Measurements from ENCODE around the gene NUF2.

DNA sequence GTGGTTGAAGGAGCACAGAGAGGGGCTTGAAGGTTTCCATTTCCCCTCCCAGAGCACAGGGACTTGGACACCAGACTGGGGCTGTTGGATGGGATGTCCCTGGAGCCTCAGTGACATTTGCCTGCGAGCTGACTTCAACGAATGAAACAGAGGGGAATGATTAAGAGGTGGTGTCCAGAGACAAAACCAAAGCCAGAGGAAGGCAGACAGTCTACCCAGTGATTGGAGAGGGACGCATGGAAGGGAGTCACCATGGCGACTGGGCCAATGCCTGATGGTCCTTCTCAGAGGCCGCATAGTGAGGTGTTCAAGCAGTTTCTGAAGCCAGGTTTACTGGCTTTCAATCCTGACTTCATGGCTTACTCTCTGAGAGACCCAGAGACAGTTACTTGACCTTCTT is 77.2 kb downstream of the NUF2 start:
- TF ChIP-seq, protein P1, sequence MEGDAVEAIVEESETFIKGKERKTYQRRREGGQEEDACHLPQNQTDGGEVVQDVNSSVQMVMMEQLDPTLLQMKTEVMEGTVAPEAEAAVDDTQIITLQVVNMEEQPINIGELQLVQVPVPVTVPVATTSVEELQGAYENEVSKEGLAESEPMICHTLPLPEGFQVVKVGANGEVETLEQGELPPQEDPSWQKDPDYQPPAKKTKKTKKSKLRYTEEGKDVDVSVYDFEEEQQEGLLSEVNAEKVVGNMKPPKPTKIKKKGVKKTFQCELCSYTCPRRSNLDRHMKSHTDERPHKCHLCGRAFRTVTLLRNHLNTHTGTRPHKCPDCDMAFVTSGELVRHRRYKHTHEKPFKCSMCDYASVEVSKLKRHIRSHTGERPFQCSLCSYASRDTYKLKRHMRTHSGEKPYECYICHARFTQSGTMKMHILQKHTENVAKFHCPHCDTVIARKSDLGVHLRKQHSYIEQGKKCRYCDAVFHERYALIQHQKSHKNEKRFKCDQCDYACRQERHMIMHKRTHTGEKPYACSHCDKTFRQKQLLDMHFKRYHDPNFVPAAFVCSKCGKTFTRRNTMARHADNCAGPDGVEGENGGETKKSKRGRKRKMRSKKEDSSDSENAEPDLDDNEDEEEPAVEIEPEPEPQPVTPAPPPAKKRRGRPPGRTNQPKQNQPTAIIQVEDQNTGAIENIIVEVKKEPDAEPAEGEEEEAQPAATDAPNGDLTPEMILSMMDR (IDR thresholded peaks at IDR 0.05), result no peak
- no peak for TF ChIP-seq EZH2 (IDR thresholded peaks at IDR 0.05; ENCODE audit: borderline replicate concordance, insufficient read depth, low read depth, low read length, poor library complexity, severe bottlenecking)
